Measurements from ENCODE around the gene PLEKHB2. TPM values are rescaled to one million over a fixed set of nuclear protein-coding genes. Genes with fewer than 3 reads are reported as not detected.

The PLEKHB2 gene
- polyA plus RNA-seq, 3 donors = 53.9 to 172 (median 146) TPM

DNA sequence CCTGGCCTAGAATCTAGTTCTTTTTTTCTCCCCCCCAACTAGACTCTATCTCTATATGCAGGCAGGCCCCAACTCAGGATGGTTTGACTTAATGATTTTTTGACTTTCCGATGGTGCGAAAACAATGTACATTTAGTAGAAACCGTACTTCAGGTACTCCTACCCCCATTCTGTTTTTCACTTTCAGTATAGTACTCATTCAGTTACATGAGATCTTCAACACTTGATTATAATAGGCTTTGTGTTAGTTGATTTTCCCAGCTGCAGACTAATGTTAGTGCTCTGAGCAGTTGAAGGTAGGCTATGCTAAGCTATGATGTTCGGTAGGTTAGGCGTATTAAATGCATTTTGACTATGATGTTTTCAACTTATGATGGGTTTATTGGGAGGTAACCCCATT lies 37.7 kb downstream of the PLEKHB2 start:
- Mint-ChIP-seq H3K27ac (no peak overlapping the region), H3K4me3 (no peak overlapping the region), H3K27me3 (ENCODE audit: low read depth in 3 of 3) (no peaks in the 10 kb centered on the region), H3K36me3 (peaks cover 89 to 96% of the 10 kb centered on the region in 2 donors), H3K9me3 (no peaks in the 10 kb centered on the region), H3K4me1 (no peaks in the 10 kb centered on the region)
- WGBS (ENCODE audit: insufficient coverage) = 100% methylated on average over 1 of the region's 5 CpGs
- Histone ChIP-seq H3K9me3 (replicated peaks in 1 of 2; ENCODE audit: control insufficient read depth in 1 of 2, insufficient read depth in 1 of 2, low read length in 2 of 2) (no peaks in the 10 kb centered on the region), H3K27ac (ENCODE audit: low read depth in 1 of 2, low read length in 2 of 2) (no peak overlapping the region), H3K4me3 (replicated peaks in 1 of 3; ENCODE audit: low read depth in 2 of 3, low read length in 3 of 3) (no peak overlapping the region), H3K9ac (ENCODE audit: insufficient read depth, low read length, poor library complexity, severe bottlenecking) (no peak overlapping the region), H3K27me3 (ENCODE audit: control insufficient read depth in 2 of 2, insufficient read depth in 2 of 2, low read length in 2 of 2) (no peaks in the 10 kb centered on the region), H3K36me3 (replicated peaks in 1 of 2; ENCODE audit: control insufficient read depth in 1 of 2, insufficient read depth in 2 of 2, low read length in 2 of 2) (peaks cover 91 to 97% of the 10 kb centered on the region in 2 donors), H3K4me1 (ENCODE audit: control insufficient read depth in 1 of 2, insufficient read depth in 2 of 2, low read length in 2 of 2) (no peaks in the 10 kb centered on the region), H2AFZ (ENCODE audit: insufficient read depth, low read depth, low read length, poor library complexity, severe bottlenecking) (no peak overlapping the region), H4K20me1 (ENCODE audit: insufficient read depth, low read length) (peaks cover 86% of the 10 kb centered on the region), H3K79me2 (ENCODE audit: insufficient read depth, low read length) (peaks cover 19% of the 10 kb centered on the region), H3K4me2 (replicated peaks; ENCODE audit: extremely low read depth, low read length, poor library complexity, severe bottlenecking) (no peak overlapping the region)
- DNase-seq = no peak
- intact Hi-C loops (cut with micrococcal nuclease) = no loop called here
- TF ChIP-seq, protein P1, sequence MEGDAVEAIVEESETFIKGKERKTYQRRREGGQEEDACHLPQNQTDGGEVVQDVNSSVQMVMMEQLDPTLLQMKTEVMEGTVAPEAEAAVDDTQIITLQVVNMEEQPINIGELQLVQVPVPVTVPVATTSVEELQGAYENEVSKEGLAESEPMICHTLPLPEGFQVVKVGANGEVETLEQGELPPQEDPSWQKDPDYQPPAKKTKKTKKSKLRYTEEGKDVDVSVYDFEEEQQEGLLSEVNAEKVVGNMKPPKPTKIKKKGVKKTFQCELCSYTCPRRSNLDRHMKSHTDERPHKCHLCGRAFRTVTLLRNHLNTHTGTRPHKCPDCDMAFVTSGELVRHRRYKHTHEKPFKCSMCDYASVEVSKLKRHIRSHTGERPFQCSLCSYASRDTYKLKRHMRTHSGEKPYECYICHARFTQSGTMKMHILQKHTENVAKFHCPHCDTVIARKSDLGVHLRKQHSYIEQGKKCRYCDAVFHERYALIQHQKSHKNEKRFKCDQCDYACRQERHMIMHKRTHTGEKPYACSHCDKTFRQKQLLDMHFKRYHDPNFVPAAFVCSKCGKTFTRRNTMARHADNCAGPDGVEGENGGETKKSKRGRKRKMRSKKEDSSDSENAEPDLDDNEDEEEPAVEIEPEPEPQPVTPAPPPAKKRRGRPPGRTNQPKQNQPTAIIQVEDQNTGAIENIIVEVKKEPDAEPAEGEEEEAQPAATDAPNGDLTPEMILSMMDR (IDR thresholded peaks at IDR 0.05) = no peak

DNA sequence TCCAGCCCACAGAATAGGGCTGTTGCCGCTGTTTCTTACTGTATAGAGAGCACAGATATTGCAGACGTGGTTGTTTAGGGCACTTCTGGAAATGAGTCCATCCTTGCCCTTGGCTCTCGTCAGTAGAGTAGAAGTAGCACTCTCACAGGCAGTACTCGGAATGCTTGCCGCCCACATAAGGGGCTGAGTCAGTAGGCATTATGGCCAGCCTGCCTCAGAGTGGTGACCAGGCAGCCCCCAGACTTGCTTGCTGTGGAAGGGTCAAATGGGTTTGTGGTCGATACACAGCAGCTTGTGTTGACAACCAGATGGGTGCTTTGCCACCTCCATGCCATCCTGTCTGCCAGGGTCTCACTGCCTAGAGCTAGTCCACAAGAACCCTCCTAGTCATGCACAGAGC lies 38.7 kb downstream of the PLEKHB2 start:
- peaks cover 87% of the 10 kb centered on the region for H4K20me1 ChIP-seq (ENCODE audit: insufficient read depth, low read length)
- Mint-ChIP-seq H3K4me3 (no peak overlapping the region), H3K9me3 (no peaks in the 10 kb centered on the region), H3K27me3 (ENCODE audit: low read depth in 3 of 3) (no peaks in the 10 kb centered on the region), H3K36me3 (peaks cover 90 to 97% of the 10 kb centered on the region in 2 donors), H3K4me1 (no peaks in the 10 kb centered on the region), H3K27ac (peak overlapping the region in 1 of 7 donors; percentile 43)
- peaks cover 93 to 100% of the 10 kb centered on the region in 2 donors for H3K36me3 ChIP-seq (replicated peaks in 1 of 2; ENCODE audit: control insufficient read depth in 1 of 2, insufficient read depth in 2 of 2, low read length in 2 of 2)
- DNase-seq = no peak
- no peaks in the 10 kb centered on the region for H3K27me3 ChIP-seq (ENCODE audit: control insufficient read depth in 2 of 2, insufficient read depth in 2 of 2, low read length in 2 of 2)
- no peak overlapping the region for H3K4me2 ChIP-seq (replicated peaks; ENCODE audit: extremely low read depth, low read length, poor library complexity, severe bottlenecking)
- no peak overlapping the region for H2AFZ ChIP-seq (ENCODE audit: insufficient read depth, low read depth, low read length, poor library complexity, severe bottlenecking)
- H3K4me3 ChIP-seq (replicated peaks in 1 of 3; ENCODE audit: low read depth in 2 of 3, low read length in 3 of 3) = no peak overlapping the region
- TF ChIP-seq, protein P1 (IDR thresholded peaks at IDR 0.05) = no peak
- peaks cover 12% of the 10 kb centered on the region for H3K79me2 ChIP-seq (ENCODE audit: insufficient read depth, low read length)
- no peak overlapping the region for H3K9ac ChIP-seq (ENCODE audit: insufficient read depth, low read length, poor library complexity, severe bottlenecking)
- no peaks in the 10 kb centered on the region for H3K9me3 ChIP-seq (replicated peaks in 1 of 2; ENCODE audit: control insufficient read depth in 1 of 2, insufficient read depth in 1 of 2, low read length in 2 of 2)
- H3K4me1 ChIP-seq (ENCODE audit: control insufficient read depth in 1 of 2, insufficient read depth in 2 of 2, low read length in 2 of 2) = no peaks in the 10 kb centered on the region
- intact Hi-C loops (cut with micrococcal nuclease) = no loop called here
- WGBS (ENCODE audit: insufficient coverage) = 99% methylated on average over 6 of the region's 6 CpGs
- peak overlapping the region in 1 of 2 donors; percentile 11 for H3K27ac ChIP-seq (ENCODE audit: low read depth in 1 of 2, low read length in 2 of 2)

Measured in CD14-positive monocyte (primary cell).